ENCODE results near the gene S100A12. TPM values are rescaled to one million over a fixed set of nuclear protein-coding genes. Genes with fewer than 3 reads are reported as not detected.

Gene S100A12
- total RNA-seq, 1 donor: not detected

DNA sequence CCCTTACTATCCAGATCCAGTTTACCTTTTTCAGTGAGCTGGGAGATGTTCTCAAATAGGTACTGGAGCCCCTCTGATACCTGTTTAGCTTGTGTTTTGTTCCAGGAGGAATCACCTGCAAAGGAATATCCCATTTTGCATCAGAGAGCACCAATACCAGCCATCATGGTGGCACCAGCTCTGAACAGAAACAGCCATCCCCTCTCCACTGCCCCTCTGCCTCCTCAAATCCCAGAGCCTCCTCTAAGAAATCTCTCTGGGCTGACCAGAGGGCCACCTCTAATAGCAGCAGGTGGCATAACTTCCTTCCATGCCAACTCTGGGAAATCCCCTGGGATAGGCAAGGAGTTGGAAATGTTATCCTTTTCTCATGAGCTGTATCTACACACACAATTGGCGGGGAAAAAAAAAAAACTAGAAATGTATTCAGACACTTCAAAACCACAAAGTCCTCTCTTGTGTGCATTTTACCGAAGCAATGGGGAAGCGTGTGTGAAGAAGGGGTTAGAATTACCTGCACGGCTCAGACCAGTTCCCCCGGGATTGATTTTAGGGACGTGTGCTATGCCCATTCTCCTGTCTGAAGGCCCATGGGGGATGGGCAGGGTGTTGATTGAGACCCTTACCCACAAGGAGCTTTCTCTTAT, 29.2 kb downstream of the S100A12 start:
- no peak overlapping the region for H3K4me2 ChIP-seq (ENCODE audit: insufficient read depth, low read length)
- no peak overlapping the region for H3K4me3 ChIP-seq (ENCODE audit: insufficient read depth, low read length)
- H3K79me2 ChIP-seq (ENCODE audit: insufficient read depth, low read length): no peaks in the 10 kb centered on the region
- no peaks in the 10 kb centered on the region for H3K4me1 ChIP-seq (ENCODE audit: insufficient read depth, low read length)
- no peaks in the 10 kb centered on the region for H3K36me3 ChIP-seq (ENCODE audit: insufficient read depth, low read length)
- no peak for DNase-seq (ENCODE audit: insufficient read length, low spot score, missing footprints)
- H3K27me3 ChIP-seq (ENCODE audit: insufficient read depth, low read length): peaks cover 27% of the 10 kb centered on the region
- no peak overlapping the region for H3K27ac ChIP-seq (ENCODE audit: low read depth, low read length)
- no peaks in the 10 kb centered on the region for H4K20me1 ChIP-seq (ENCODE audit: insufficient read depth, low read length)
- no peaks in the 10 kb centered on the region for H3K9me3 ChIP-seq (ENCODE audit: low read depth, low read length)
- H2AFZ ChIP-seq (ENCODE audit: low read length): no peak overlapping the region
- TF ChIP-seq, protein P1, sequence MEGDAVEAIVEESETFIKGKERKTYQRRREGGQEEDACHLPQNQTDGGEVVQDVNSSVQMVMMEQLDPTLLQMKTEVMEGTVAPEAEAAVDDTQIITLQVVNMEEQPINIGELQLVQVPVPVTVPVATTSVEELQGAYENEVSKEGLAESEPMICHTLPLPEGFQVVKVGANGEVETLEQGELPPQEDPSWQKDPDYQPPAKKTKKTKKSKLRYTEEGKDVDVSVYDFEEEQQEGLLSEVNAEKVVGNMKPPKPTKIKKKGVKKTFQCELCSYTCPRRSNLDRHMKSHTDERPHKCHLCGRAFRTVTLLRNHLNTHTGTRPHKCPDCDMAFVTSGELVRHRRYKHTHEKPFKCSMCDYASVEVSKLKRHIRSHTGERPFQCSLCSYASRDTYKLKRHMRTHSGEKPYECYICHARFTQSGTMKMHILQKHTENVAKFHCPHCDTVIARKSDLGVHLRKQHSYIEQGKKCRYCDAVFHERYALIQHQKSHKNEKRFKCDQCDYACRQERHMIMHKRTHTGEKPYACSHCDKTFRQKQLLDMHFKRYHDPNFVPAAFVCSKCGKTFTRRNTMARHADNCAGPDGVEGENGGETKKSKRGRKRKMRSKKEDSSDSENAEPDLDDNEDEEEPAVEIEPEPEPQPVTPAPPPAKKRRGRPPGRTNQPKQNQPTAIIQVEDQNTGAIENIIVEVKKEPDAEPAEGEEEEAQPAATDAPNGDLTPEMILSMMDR (IDR thresholded peaks at IDR 0.05; ENCODE audit: extremely low read depth, low read depth, low read length): no peak

DNA sequence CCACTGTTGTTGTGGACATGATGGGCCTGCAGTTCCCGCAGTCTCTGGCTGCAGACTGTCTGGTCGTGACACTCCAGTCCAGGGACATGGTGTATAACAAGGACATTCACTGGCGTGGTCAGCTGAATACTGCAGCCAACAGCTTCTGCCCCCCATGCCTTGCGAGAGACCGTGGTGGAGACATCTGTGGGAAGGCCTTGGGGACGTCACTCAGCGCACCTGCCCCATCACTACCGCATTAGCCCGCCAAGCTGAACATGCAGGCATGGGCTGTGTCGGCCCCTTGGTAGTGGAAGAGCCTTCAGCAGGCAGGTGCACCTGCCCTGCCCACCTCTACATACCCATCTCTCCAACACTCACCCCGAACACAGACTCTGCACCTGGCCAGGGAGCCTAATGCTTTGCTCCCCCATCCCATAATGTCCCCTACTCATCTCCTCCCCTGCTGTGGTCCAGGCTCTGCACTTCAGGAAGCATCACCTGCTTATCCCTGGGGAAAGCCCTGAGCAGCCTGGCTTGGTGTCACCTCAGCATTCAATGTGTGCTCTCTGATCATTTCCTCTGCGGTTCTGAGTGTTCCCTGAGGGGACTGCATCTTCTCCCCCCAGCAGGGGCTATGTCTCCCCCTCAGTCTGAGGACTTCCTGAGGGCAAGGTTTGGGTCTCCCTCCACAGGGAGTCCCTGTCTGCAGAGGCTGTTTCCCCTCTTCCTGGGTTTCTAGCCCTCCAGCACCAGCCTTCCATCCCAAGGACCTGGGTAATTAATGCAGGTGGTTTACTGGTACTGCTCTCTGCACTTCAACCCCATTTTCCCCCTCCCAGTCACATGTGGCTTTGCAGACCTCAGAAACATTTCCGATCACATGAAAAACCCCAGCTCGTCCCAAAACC, 30.0 kb downstream of the S100A12 start:
- Histone ChIP-seq H4K20me1 (ENCODE audit: insufficient read depth, low read length) (no peaks in the 10 kb centered on the region), H3K4me2 (ENCODE audit: insufficient read depth, low read length) (no peak overlapping the region), H3K4me1 (ENCODE audit: insufficient read depth, low read length) (no peaks in the 10 kb centered on the region), H3K27me3 (ENCODE audit: insufficient read depth, low read length) (peaks cover 25% of the 10 kb centered on the region), H3K27ac (ENCODE audit: low read depth, low read length) (no peak overlapping the region), H3K4me3 (ENCODE audit: insufficient read depth, low read length) (no peak overlapping the region), H3K36me3 (ENCODE audit: insufficient read depth, low read length) (no peaks in the 10 kb centered on the region), H3K79me2 (ENCODE audit: insufficient read depth, low read length) (no peaks in the 10 kb centered on the region), H3K9me3 (ENCODE audit: low read depth, low read length) (no peaks in the 10 kb centered on the region), H2AFZ (ENCODE audit: low read length) (no peak overlapping the region)
- TF ChIP-seq, protein P1 (IDR thresholded peaks at IDR 0.05; ENCODE audit: extremely low read depth, low read depth, low read length): no peak
- DNase-seq (ENCODE audit: insufficient read length, low spot score, missing footprints): no peak

DNA sequence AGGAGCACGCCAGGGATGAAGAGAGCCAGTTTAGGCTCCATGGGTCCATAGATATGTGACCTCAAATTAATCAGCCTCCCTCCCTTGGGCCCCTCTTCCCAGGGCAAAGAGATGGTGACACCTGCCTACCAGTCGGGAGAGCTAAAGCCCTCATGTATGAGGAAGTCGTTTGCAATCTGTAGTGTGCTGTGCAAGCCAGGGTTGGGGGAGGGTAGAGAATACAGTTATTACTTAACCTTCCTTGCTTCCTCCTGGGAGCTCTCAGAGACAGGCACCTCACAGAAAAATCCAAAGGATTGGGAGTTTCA, 30.7 kb downstream of the S100A12 start:
- TF ChIP-seq, protein P1 (IDR thresholded peaks at IDR 0.05; ENCODE audit: extremely low read depth, low read depth, low read length): no peak

More for the DNA sequence above, 30.7 kb downstream of the S100A12 start:
- no peak overlapping the region for H3K27ac ChIP-seq (ENCODE audit: low read depth, low read length)
- no peak overlapping the region for H3K4me3 ChIP-seq (ENCODE audit: insufficient read depth, low read length)
- no peaks in the 10 kb centered on the region for H4K20me1 ChIP-seq (ENCODE audit: insufficient read depth, low read length)
- no peaks in the 10 kb centered on the region for H3K79me2 ChIP-seq (ENCODE audit: insufficient read depth, low read length)
- H3K27me3 ChIP-seq (ENCODE audit: insufficient read depth, low read length): peaks cover 25% of the 10 kb centered on the region
- H3K36me3 ChIP-seq (ENCODE audit: insufficient read depth, low read length): no peaks in the 10 kb centered on the region
- no peaks in the 10 kb centered on the region for H3K9me3 ChIP-seq (ENCODE audit: low read depth, low read length)
- no peak overlapping the region for H3K4me2 ChIP-seq (ENCODE audit: insufficient read depth, low read length)
- no peak overlapping the region for H2AFZ ChIP-seq (ENCODE audit: low read length)
- H3K4me1 ChIP-seq (ENCODE audit: insufficient read depth, low read length): no peaks in the 10 kb centered on the region
- no peak for DNase-seq (ENCODE audit: insufficient read length, low spot score, missing footprints)

Measured in osteoblast (primary cell).